ENCODE results near the gene CST3.

Gene CST3

GRCh38 chr20:23595941-23596340, 41.8 kb downstream of the CST3 start:
- DNase-seq: no peak

- DNase-seq: no peak
Observed at GRCh38 chr20:23588434-23589403, 49.0 kb downstream of the CST3 start.

GRCh38 chr20:23587631-23588030, 50.1 kb downstream of the CST3 start:
- no peak for DNase-seq

- DNase-seq: no peak
Observed at GRCh38 chr20:23586735-23587525, 50.8 kb downstream of the CST3 start.

GRCh38 chr20:23585808-23586734, 51.7 kb downstream of the CST3 start:
- DNase-seq: no peak

GRCh38 chr20:23585449-23585807, 52.3 kb downstream of the CST3 start:
- no peak for DNase-seq

- no peak for DNase-seq
Observed at GRCh38 chr20:23584434-23585199, 53.1 kb downstream of the CST3 start.
